Neural progenitor cell (in vitro differentiated cells): ENCODE data around the gene MINDY4. TPM values are rescaled to one million over a fixed set of nuclear protein-coding genes. Genes with fewer than 3 reads are reported as not detected.

ENCODE experiments used
- DNase-seq: peaks from one replicate; pipeline ENCODE4 v3.0.0-alpha.2; 2016; ENCODE audit warnings: low spot score
- H2AFZ ChIP-seq: fragments of 200-600 bp; sonication (generic); replicated peaks from 2 replicates; pipeline ENCODE4 v1.6.1; 2016; ENCODE audit warnings: antibody characterized with exemption
- H3F3A ChIP-seq: fragments of 200-600 bp; sonication (generic); 2 replicates; pipeline ENCODE4 v1.6.1; 2016; ENCODE audit warnings: antibody characterized with exemption, low read depth
- H3K27ac ChIP-seq: fragments of 200-600 bp; sonication (generic); 2 replicates; pipeline ENCODE4 v1.5.1; 2016; ENCODE audit warnings: mild to moderate bottlenecking
- H3K27me3 ChIP-seq: fragments of 200-600 bp; sonication (generic); 2 replicates; pipeline ENCODE4 v1.6.1; 2016; ENCODE audit warnings: mild to moderate bottlenecking, moderate library complexity
- H3K36me3 ChIP-seq: fragments of 200-600 bp; sonication (generic); 2 replicates; pipeline ENCODE4 v1.5.1; 2016
- H3K4me1 ChIP-seq: fragments of 200-600 bp; sonication (generic); 2 replicates; pipeline ENCODE4 v1.6.1; 2016; ENCODE audit warnings: mixed run types
- H3K4me2 ChIP-seq: fragments of 200-600 bp; sonication (generic); 2 replicates; pipeline ENCODE4 v1.6.1; 2016
- H3K4me3 ChIP-seq: fragments of 200-600 bp; sonication (generic); 2 replicates; pipeline ENCODE4 v1.5.1; 2016
- H3K79me2 ChIP-seq: fragments of 200-600 bp; sonication (generic); 2 replicates; pipeline ENCODE4 v1.6.1; 2016; ENCODE audit warnings: low read depth
- H3K9ac ChIP-seq: fragments of 200-600 bp; sonication (generic); 2 replicates; pipeline ENCODE4 v1.6.1; 2016
- H3K9me3 ChIP-seq: fragments of 200-600 bp; sonication (generic); 2 replicates; pipeline ENCODE4 v1.5.1; 2016; ENCODE audit warnings: low read depth
- H4K20me1 ChIP-seq: fragments of 200-600 bp; sonication (generic); 2 replicates; pipeline ENCODE4 v1.6.1; 2016; ENCODE audit warnings: low read depth
- H3K27ac Mint-ChIP-seq: 3 replicates; pipeline ENCODE4 v1.8.0; 2021; ENCODE audit warnings: mixed read lengths
- H3K27me3 Mint-ChIP-seq: 2 replicates; pipeline ENCODE4 v1.8.0; 2022; ENCODE audit warnings: low read depth, mild to moderate bottlenecking, inconsistent platforms, moderate library complexity, mixed read lengths; ENCODE audit not compliant: insufficient read depth
- H3K36me3 Mint-ChIP-seq: 3 replicates; pipeline ENCODE4 v1.8.0; 2021; ENCODE audit warnings: mixed read lengths
- H3K4me1 Mint-ChIP-seq: 3 replicates; pipeline ENCODE4 v1.8.0; 2021; ENCODE audit warnings: mixed read lengths
- H3K4me3 Mint-ChIP-seq: 3 replicates; pipeline ENCODE4 v1.8.0; 2021; ENCODE audit warnings: mild to moderate bottlenecking, moderate library complexity, mixed read lengths
- H3K9me3 Mint-ChIP-seq: 3 replicates; pipeline ENCODE4 v1.8.0; 2020; ENCODE audit warnings: mixed read lengths
- EZH2 ChIP-seq: fragments of 200-600 bp; sonication (generic); IDR thresholded peaks from 2 replicates; pipeline ENCODE4 v1.6.1; 2017; ENCODE audit warnings: antibody characterized with exemption, mild to moderate bottlenecking, moderate library complexity
- EZH2phosphoT487 ChIP-seq: fragments of 200-600 bp; sonication (generic); IDR thresholded peaks from 2 replicates; pipeline ENCODE4 v1.6.1; 2017; ENCODE audit warnings: antibody characterized with exemption
- total RNA-seq: library from RNA; depleted of rRNA; stranded (reverse); fragments of >200 nt; gene quantifications from 2 replicates; pipeline ENCODE4 v1.2.3, GENCODE V29; 2015; ENCODE audit warnings: low replicate concordance
- TF ChIP-seq, protein P1 (sequence below): fragments of 200-600 bp; sonication (generic); IDR thresholded peaks from 2 replicates; pipeline ENCODE4 v1.5.1; 2017; ENCODE audit warnings: antibody characterized with exemption, mild to moderate bottlenecking

Gene MINDY4
- total RNA-seq, 1 donor from 2014 or later: 5.9 TPM

DNA sequence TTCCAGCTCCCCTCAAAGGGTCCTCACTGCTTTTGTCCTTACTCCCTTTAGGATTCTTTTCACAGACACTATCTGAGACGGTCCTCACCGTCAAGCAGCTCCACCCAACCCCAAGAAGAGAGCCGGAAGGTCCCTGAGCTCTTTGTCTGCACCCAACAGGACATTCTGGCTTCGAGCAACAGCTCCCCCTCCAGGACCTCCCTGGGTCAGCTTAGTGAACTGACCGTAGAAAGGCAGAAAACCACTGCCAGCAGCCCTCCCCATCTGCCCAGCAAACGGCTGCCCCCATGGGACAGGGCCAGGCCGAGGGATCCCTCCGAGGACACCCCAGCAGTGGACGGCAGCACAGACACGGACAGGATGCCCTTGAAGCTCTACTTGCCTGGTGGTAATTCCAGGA, 19.9 kb downstream of the MINDY4 start:
- Histone ChIP-seq H3K36me3 (no peaks in the 10 kb centered on the region), H3K4me1 (no peaks in the 10 kb centered on the region), H4K20me1 (peaks cover 3% of the 10 kb centered on the region), H3K4me2 (no peak overlapping the region), H3K4me3 (no peak overlapping the region), H3K79me2 (no peaks in the 10 kb centered on the region), H3K27ac (no peak overlapping the region), H3K9ac (no peak overlapping the region), H2AFZ (no peak overlapping the region), H3F3A (no peaks in the 10 kb centered on the region), H3K27me3 (no peaks in the 10 kb centered on the region), H3K9me3 (no peaks in the 10 kb centered on the region)
- Mint-ChIP-seq H3K9me3 (no peaks in the 10 kb centered on the region), H3K36me3 (peaks cover 15% of the 10 kb centered on the region), H3K27ac (no peak overlapping the region), H3K27me3 (no peaks in the 10 kb centered on the region), H3K4me1 (peaks cover 1% of the 10 kb centered on the region), H3K4me3 (no peak overlapping the region)
- peak; percentile 42 for DNase-seq
- TF ChIP-seq EZH2phosphoT487: no peak
- TF ChIP-seq, protein P1, sequence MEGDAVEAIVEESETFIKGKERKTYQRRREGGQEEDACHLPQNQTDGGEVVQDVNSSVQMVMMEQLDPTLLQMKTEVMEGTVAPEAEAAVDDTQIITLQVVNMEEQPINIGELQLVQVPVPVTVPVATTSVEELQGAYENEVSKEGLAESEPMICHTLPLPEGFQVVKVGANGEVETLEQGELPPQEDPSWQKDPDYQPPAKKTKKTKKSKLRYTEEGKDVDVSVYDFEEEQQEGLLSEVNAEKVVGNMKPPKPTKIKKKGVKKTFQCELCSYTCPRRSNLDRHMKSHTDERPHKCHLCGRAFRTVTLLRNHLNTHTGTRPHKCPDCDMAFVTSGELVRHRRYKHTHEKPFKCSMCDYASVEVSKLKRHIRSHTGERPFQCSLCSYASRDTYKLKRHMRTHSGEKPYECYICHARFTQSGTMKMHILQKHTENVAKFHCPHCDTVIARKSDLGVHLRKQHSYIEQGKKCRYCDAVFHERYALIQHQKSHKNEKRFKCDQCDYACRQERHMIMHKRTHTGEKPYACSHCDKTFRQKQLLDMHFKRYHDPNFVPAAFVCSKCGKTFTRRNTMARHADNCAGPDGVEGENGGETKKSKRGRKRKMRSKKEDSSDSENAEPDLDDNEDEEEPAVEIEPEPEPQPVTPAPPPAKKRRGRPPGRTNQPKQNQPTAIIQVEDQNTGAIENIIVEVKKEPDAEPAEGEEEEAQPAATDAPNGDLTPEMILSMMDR: peak; percentile 43
- TF ChIP-seq EZH2: no peak

GRCh38 chr7:30795161-30795948, 24.1 kb downstream of the MINDY4 start:
- Histone ChIP-seq H3K9me3 (no peaks in the 10 kb centered on the region), H3K27me3 (no peaks in the 10 kb centered on the region), H3K27ac (no peak overlapping the region), H3K4me1 (no peaks in the 10 kb centered on the region), H2AFZ (no peak overlapping the region), H3K36me3 (no peaks in the 10 kb centered on the region), H3K79me2 (no peaks in the 10 kb centered on the region), H4K20me1 (peaks cover 3% of the 10 kb centered on the region), H3K4me2 (no peak overlapping the region), H3K4me3 (no peak overlapping the region), H3F3A (no peaks in the 10 kb centered on the region), H3K9ac (no peak overlapping the region)
- H3K27ac Mint-ChIP-seq: no peak overlapping the region
- TF ChIP-seq EZH2 (no peak), EZH2phosphoT487 (no peak)
- TF ChIP-seq, protein P1: no peak
- H3K27me3 Mint-ChIP-seq: no peaks in the 10 kb centered on the region
- H3K4me1 Mint-ChIP-seq: peaks cover 6% of the 10 kb centered on the region
- no peak overlapping the region for H3K4me3 Mint-ChIP-seq
- H3K36me3 Mint-ChIP-seq: peaks cover 7% of the 10 kb centered on the region
- DNase-seq: no peak
- H3K9me3 Mint-ChIP-seq: no peaks in the 10 kb centered on the region

- no peak for DNase-seq
- Mint-ChIP-seq H3K4me1 (peaks cover 6% of the 10 kb centered on the region), H3K27ac (no peak overlapping the region), H3K36me3 (peaks cover 7% of the 10 kb centered on the region), H3K27me3 (no peaks in the 10 kb centered on the region), H3K9me3 (no peaks in the 10 kb centered on the region), H3K4me3 (no peak overlapping the region)
- TF ChIP-seq EZH2 (no peak), EZH2phosphoT487 (no peak)
- TF ChIP-seq, protein P1: no peak
- no peaks in the 10 kb centered on the region for H3K27me3 ChIP-seq
- no peaks in the 10 kb centered on the region for H3K79me2 ChIP-seq
- H3K4me1 ChIP-seq: no peaks in the 10 kb centered on the region
- no peaks in the 10 kb centered on the region for H3K9me3 ChIP-seq
- no peak overlapping the region for H2AFZ ChIP-seq
- no peak overlapping the region for H3K4me2 ChIP-seq
- peaks cover 3% of the 10 kb centered on the region for H4K20me1 ChIP-seq
- H3F3A ChIP-seq: no peaks in the 10 kb centered on the region
- no peak overlapping the region for H3K27ac ChIP-seq
- no peak overlapping the region for H3K4me3 ChIP-seq
- H3K36me3 ChIP-seq: no peaks in the 10 kb centered on the region
- no peak overlapping the region for H3K9ac ChIP-seq
Measured at GRCh38 chr7:30796105-30796869, 25.1 kb downstream of the MINDY4 start.
